Activated T-helper 1 cell treated with anti-CD3 and anti-CD28 coated beads, Interleukin-2, amount 50 U/mL, for 16 hours (primary cell): Measurements from ENCODE around the gene CHGA.

Experiments
- DNase-seq, 2 donors: peaks; one replicate each; pipeline ENCODE4 v3.0.0-alpha.2; 2020; ENCODE audit warnings: low read depth in 1 of 2, low spot score in 1 of 2

The CHGA gene

DNA sequence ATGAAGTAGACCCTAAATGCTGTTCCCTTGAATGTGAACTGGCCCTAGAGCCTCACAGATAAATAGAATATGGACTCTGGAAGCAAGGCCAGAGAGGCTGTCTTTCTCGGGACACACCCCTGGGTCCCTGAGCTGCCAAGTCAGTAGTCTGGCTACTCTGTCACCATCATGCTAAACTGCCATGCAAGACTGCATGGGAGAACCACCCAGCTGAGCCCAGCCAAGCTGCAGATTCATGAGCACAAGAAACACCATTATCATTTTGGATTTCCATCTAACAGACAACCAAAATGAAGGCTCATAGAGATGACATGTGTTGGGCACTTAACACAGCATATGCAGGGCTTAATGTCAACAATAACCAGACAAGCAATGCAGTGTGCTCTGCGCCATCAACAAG is 53.3 kb downstream of the CHGA start:
- DNase-seq = no peak

DNA sequence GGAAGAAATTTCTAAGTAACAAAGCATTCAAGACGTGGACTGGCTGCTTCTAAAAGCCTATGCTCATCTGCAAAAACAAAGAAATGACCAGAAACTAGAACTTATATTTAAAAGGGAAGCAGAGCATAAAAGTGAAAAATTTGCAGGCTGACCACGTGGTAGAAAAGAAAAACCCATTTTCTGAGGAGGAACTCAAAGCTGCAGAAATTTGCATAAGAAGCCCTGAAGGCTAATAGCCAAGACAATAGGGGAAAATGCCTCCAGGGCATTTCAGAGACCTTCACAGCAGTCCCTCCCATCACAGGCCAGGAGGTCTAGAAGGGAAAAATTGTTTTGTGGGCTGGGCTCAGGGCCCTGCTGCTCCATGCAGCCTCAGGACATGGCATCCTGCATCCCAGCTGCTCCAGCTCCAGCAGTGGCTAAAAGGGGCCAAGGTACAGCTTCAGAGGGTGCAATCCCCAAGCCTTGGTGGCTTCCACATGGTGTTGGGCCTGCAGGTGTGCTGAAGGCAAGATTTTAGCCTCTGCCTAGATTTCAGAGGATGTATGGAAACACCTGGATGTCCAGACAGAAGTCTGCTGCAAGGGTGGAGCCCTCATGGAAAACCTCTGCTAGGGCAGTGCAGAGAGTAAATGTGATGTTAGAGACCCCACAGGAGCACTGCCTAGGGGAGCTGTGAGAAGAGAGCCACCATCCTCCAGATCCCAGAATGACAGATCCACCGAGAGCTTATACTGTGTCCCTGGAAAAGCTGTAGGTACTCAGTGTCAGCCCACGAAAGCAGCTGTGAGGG is 55.5 kb downstream of the CHGA start:
- DNase-seq = no peak

DNA sequence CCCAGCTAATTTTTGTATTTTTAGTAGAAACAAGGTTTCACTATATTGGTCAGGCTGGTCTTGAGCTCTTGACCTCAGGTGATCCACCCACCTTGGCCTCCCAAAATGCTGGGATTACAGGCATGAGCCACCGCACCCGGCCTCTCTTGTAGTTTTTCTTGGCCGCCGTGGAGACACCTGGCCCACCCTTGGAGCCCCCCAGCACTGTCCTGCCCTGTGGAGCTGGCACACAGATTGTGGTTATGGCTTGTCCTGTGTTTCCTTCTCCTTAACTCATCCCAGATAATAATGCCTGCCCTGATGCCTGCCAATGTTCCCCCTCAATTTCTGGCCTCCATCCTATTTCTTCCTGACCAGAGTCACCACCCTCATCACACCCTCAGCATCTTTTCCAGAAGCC is 57.9 kb downstream of the CHGA start:
- DNase-seq = no peak

DNA sequence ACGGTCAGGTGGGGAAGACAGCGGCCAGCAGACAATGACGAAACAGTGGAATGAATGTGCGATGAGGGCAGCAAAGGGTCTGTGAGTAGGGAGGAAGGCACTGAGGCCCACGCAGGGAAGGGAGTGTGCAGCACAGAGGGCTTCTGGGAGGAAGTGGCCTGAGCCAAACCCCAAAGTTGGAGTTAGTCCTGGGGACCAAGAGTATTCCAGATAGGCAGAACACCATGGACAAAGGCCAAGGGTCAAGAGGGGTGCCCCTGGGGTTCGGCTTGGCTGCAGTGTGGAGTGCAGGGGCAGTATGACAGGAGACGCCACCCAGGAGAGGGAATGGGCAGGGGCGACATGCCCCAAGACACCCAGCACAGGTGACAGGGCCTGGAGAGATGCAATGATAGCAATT is 58.8 kb downstream of the CHGA start:
- no peak for DNase-seq

DNA sequence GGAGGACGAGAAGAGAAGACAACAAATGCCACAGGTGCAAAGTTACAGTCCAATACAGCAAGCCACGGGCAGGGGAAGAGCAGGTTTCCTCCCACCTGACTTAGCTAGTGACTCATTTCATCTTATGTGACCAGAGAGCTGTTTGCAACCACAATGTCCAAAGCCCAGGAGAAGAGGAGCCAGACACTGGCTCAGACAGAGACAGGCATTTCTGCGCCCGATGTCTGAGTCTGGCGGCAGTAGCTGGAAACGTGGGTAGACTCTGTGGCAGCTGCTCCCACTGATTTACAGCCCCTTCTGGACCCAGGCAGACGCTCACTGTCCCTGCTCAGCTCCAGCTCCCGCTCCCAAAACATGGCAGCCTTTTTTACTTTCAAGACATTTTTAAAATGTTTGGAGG is 60.0 kb downstream of the CHGA start:
- DNase-seq = no peak

DNA sequence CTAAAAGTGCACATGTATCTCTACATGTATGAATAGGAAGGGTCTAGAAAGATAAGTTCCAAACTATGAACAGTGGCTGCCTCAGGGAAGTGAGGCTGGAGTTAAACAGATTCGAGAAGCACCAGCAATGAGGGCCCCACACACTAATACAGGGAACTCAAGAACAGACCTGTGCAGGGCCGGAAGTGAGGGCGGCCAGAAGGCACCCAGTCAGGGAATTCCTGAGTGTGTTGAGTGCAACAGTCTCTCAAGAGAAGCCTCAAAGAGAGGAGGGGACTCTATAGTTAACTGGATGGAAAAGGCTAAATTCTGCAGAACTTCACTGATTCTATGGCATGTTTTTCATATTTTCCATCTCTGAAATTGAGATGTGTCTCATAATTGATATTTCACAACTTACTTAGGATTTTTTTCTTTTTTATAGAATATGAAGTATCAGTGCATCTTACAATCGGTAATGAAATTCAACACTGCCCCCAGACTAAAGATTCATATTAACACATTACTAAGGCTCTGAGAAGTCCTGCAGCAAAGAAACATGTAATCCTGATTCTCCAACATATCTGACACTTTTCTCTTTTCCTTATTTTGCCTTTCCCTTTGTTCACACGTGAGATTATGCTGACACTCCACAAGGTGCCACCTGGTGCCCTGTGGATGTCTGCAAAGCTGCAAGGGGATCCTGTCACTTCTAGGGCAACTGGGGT is 61.3 kb downstream of the CHGA start:
- DNase-seq = no peak
